Measurements from ENCODE around the gene TEX11.

- no peak for TF ChIP-seq CTCF (IDR thresholded peaks at IDR 0.05)
- no peak for TF ChIP-seq POLR2AphosphoS5 (IDR thresholded peaks at IDR 0.05; ENCODE audit: insufficient read depth in 1 of 2, low read depth in 1 of 2)
- TF ChIP-seq POLR2A (IDR thresholded peaks at IDR 0.05), result no peak
Measured at GRCh38 chrX:70635227-70635626, 273.3 kb downstream of the TEX11 start.

Data from vagina (tissue), 2 donors.